Non-pigmented ciliary epithelial cell (primary cell): Measurements from ENCODE around the gene EVX1.

Experiments
- DNase-seq: peaks from one replicate; pipeline ENCODE4 v3.0.0-alpha.2; 2010; ENCODE audit warnings: low read depth

Gene EVX1

DNA sequence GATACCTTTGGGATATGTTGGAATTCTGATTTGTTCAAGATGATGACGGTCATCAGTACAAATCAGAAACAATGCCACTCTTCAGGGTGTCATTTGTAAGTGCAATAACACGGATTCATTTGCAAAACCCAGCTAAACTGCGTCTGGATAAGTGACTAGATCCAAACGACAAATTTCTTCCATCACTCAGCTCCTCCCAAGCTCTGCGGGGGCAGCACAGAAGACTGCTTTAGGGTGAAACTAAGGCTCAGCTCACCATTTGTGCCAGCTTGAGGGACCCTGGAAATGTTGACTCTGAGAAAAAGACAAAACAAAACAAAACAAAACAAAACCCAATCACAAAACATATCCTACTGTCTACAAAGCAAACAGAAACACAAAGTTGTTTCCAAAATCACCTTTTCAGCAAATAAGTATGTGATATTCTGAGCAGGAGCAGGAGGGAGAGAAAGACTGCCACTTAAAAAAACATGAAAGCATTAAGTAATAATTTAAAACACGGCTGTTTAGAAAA, 8.0 kb downstream of the EVX1 start:
- DNase-seq: no peak

- no peak for DNase-seq
Observed at GRCh38 chr7:27251136-27251651, 8.6 kb downstream of the EVX1 start.

GRCh38 chr7:27251652-27252590, 9.3 kb downstream of the EVX1 start:
- no peak for DNase-seq

DNA sequence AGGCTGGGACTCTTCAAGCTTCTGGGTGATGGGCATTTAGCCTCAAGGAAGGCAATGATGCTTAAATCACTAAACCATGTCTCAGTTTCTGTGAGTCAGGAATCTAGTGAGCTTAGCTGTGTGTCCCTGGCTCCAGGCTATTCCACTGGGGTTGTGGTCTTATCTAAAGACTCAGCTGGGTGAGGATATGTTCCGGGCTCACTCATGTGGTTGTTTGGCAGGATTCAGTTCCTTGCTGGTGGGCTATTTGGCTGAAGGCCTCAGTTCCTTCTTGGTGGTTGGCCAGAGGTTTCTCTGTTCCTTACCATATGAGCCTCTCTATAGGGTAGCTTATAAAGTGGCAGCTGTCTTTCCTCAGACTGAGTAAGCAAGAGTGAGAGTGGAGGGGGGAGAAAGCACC, 12.0 kb downstream of the EVX1 start:
- DNase-seq: no peak

- DNase-seq: no peak
Observed at GRCh38 chr7:27260211-27260610, 17.6 kb downstream of the EVX1 start.

GRCh38 chr7:27262121-27262520, 19.5 kb downstream of the EVX1 start:
- DNase-seq: no peak

- no peak for DNase-seq
Observed at GRCh38 chr7:27263781-27264180, 21.2 kb downstream of the EVX1 start.

DNA sequence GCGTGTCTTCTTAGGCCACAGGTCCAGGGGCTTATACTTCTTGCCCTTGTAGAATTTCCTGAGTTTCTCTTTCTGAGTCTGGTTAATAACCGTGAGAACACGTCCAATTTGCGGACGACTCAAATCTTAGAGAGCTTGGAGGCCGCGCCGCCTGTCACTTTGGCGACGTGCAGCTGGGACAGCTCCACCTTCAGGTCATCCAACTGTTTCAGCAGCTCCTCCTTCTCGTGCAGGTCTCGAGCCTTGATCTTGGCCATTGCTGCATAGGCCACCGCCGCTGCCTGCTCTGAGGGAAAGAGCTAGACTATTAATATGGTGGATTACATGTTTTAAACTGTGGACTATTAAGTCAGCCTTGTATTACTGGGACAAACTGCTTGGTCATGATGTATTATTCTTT, 26.9 kb downstream of the EVX1 start:
- no peak for DNase-seq

- DNase-seq: no peak
Observed at GRCh38 chr7:27271384-27271783, 28.8 kb downstream of the EVX1 start.

DNA sequence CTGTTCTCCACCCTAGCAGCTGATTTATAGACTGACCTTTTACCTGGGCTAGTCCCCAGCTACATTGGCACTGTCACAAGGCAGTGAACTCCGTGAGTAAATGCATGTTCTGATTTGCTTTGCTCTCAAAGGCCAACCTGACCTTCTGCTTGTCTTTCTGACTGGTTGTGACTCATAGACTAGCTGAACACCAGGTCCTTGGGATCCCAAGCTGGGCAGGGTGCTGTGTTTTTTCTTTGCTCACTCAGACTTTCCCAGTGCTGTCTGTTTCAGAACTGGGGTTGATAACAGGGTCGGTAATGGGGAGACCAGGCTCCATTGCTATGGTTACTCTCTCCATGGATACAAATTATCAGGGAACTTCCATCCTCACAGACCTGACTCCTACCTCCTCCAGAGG, 35.0 kb downstream of the EVX1 start:
- no peak for DNase-seq

GRCh38 chr7:27283558-27283957, 41.0 kb downstream of the EVX1 start:
- no peak for DNase-seq

DNA sequence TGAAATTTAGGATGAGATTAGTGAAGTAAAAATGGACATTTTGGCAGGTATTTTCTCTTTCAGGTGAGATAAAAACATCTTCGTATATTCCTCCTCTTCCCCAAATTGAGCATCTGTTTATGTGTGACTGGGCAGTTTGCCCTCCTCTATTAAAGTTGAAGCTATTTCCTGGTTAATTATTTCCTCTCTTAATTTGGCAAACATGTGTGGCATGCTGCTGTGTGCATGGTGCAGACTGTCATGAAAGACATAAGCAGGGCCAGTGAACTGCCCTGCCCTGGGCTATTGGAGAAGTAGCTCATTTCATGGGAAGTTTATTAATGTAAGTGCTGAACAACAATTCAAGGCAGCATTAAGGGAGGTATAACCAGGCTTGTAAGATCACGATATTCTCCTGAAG, 52.6 kb downstream of the EVX1 start:
- DNase-seq: no peak

GRCh38 chr7:27297356-27297755, 54.8 kb downstream of the EVX1 start:
- DNase-seq: no peak
